ENCODE data around the gene SH2D2A.

DNA sequence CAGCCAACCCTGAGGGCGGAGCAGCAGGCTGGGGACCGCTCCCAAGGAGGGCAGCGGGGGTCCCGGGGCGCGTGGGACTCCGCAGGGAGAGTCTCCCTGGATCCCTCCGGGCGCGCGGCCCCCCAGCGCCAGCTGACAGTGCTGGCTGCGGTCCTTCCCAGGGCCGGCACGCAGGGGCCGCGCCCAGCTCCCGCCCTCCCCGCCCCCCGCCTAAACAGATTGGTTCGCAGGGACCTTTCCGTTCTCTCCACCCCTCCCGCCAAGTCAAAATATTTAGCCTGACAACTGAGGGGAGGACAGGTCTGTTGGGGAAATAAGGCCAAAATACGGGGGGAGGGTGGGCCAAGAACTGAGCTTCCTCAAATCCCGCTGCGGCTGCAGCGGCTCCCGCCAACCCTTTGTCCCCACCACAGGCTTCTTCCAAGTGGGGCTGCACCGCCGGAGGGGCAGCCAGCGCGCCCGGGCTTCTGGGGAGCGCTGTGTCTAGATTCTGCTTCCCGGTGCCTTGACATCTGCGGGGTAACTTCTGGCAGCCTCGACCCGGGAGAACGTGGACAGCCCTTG is 42.4 kb upstream of the SH2D2A start, which contains the start of gene INSRR:
- TF ChIP-seq GATA1 (IDR thresholded peaks at IDR 0.05; ENCODE audit: low read depth, low read length) (no peak), POLR2A (IDR thresholded peaks at IDR 0.05; ENCODE audit: low read length) (no peak)

All from erythroblast (primary cell).